ENCODE measurements around the gene XPA. TPM values are rescaled to one million over a fixed set of nuclear protein-coding genes. Genes with fewer than 3 reads are reported as not detected.

XPA gene
- total RNA-seq, 1 experiment from 2014 or later = 3.0 TPM

- no peak for TF ChIP-seq HMGXB4 (CRISPR knock-in tag; IDR thresholded peaks at IDR 0.05)
Measured at GRCh38 chr9:97651646-97652045, 45.5 kb downstream of the XPA start (continued).

GRCh38 chr9:97647996-97648395 is 49.1 kb downstream of the XPA start:
- Mint-ChIP-seq H3K9me3 (no peaks in the 10 kb centered on the region), H3K4me1 (no peaks in the 10 kb centered on the region), H3K36me3 (peaks cover 51% of the 10 kb centered on the region), H3K4me3 (no peak overlapping the region), H3K27me3 (ENCODE audit: low read depth) (no peaks in the 10 kb centered on the region), H3K27ac (no peak overlapping the region)
- CTCF ChIA-PET = no interaction called here
- DNase-seq (ENCODE audit: low spot score) (no peak), ATAC-seq (no peak)
- POLR2A ChIA-PET = no interaction called here
- TF ChIP-seq FOXJ3 (CRISPR knock-in tag; IDR thresholded peaks at IDR 0.05; ENCODE audit: borderline replicate concordance) (no peak), CREM (CRISPR knock-in tag; IDR thresholded peaks at IDR 0.05) (no peak), TCF7 (CRISPR knock-in tag; IDR thresholded peaks at IDR 0.05; ENCODE audit: low read depth) (no peak), MLX (CRISPR knock-in tag; IDR thresholded peaks at IDR 0.05) (no peak), GABPB1 (CRISPR knock-in tag; IDR thresholded peaks at IDR 0.05) (no peak), CTCF (IDR thresholded peaks at IDR 0.05) (no peak), ZNF263 (CRISPR knock-in tag; IDR thresholded peaks at IDR 0.05; ENCODE audit: low read depth) (no peak), ATF6 (CRISPR knock-in tag; IDR thresholded peaks at IDR 0.05) (no peak), SMAD4 (CRISPR knock-in tag; IDR thresholded peaks at IDR 0.05) (no peak), ZMAT4 (CRISPR knock-in tag; IDR thresholded peaks at IDR 0.05) (no peak), NR2C2 (CRISPR knock-in tag; IDR thresholded peaks at IDR 0.05) (no peak)

GRCh38 chr9:97645720-97646119 is 51.4 kb downstream of the XPA start:
- POLR2A ChIA-PET = no interaction called here
- CTCF ChIA-PET = interaction anchor here (0.8 kb wide), 1 partner anchor 30 kb away, joined by 6 read pairs; no protein-coding TSS in a partner anchor
- peaks cover 55% of the 10 kb centered on the region for H3K36me3 Mint-ChIP-seq

More at GRCh38 chr9:97645720-97646119, 51.4 kb downstream of the XPA start:
- H3K4me1 Mint-ChIP-seq = no peaks in the 10 kb centered on the region
- TF ChIP-seq ETV6 (CRISPR knock-in tag; IDR thresholded peaks at IDR 0.05) = no peak
- no peak for TF ChIP-seq IRF1 (CRISPR knock-in tag; IDR thresholded peaks at IDR 0.05)
- H3K27ac Mint-ChIP-seq = no peak overlapping the region
- H3K4me3 Mint-ChIP-seq = no peak overlapping the region
- H3K9me3 Mint-ChIP-seq = no peaks in the 10 kb centered on the region
- no peak for DNase-seq (ENCODE audit: low spot score)
- H3K27me3 Mint-ChIP-seq (ENCODE audit: low read depth) = no peaks in the 10 kb centered on the region
- no peak for ATAC-seq

All from WTC11 (cell line).